Ecto neural progenitor cell (in vitro differentiated cells): ENCODE results near the gene SRSF9.
A peak's percentile ranks its signal among the peaks of the same experiment; 100 is the strongest.
"Not testable (repeated sequence)": the region's sequence is repeated elsewhere in the genome, so short reads cannot be mapped to it uniquely, and the experiment has no call there.

Source experiments
- DNase-seq: peaks from one replicate; pipeline ENCODE4 v3.0.0-alpha.2; 2018; ENCODE audit warnings: low spot score

Gene SRSF9

DNA sequence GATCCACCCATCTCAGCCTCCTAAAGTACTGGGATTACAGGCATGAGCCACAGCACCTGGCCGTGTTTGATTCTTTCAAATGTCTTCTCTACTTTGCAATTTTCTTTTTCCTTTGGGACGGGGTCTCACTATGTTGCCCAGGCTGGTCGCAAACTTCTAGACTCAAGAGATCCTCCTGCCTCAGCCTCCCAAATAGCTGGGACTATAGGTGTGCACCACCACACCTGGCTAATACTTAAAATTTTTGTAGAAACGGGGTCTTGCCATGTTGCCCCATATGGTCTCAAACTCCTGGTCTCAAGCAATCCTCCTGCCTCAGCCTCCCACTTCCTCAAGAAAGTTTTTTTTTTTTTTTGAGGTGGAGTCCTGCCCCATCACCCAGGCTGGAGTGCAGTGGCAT, 21.6 kb downstream of the SRSF9 start:
- DNase-seq, result no peak

DNA sequence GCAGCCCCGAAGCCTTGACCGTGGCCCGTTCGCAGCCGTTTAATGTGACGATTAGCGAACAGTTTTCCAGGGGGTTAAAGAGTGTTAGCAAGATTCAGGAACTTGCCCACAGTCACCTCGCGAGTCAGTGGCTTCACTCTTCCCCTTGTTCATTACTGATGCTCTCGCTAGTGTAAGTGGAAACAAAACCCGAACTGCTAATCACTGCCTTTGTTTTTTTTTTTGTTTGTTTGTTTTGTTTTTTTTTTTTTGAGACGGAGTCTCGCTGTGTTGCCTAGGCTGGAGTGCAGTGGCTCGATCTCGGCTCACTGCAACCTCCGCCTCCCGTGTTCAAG, 22.7 kb downstream of the SRSF9 start:
- DNase-seq, result not testable (repeated sequence)

DNA sequence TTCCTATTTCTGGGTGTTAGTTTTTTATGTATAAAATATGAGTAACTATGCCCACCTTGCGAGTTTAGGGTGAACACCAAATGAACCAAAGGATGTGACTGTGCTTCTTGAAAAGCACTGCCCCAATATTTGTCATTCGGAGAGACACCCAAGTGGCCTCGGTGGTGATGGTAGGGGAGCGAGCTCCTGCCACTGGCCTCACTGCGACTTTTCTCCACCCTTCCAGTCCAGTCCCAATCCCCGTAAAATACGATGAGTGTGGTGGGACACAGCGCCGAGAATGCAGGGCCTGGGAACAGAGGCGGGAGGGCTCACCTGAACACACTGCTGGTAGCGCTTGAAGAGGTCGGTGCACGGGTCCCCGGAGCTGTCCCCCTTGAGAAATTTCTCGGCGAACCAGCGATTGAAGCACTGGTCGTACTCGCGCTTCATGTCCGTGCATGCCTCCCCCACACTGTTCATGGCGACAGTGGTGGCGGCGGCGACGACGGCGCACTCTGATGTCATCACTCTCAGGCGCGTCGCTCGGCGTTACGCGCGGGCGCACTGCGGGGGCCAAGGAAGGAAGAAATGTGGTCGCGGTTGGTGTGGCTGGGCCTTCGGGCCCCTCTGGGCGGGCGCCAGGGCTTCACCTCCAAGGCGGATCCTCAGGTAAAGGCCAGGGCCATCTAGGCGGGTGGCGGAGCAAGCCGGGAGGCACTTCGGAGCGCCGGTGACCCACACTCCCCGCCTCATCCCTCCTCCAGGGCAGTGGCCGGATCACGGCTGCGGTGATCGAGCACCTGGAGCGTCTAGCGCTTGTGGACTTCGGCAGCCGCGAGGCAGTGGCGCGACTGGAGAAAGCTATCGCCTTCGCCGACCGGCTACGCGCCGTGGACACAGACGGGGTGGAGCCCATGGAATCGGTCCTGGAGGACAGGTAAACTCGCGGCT, 23.4 kb downstream of the SRSF9 start, which contains the start of the genes GATC and TRIAP1:
Gene GATC, plus strand, starts transcription at position 534 of the 933 bp plus-strand sequence. Its CDS starts 37 bp downstream, at position 571.
Gene TRIAP1, minus strand, starts transcription at position 474 of the 933 bp plus-strand sequence. Its CDS starts 12 bp downstream, at position 462.
- peak; percentile 98 for DNase-seq

DNA sequence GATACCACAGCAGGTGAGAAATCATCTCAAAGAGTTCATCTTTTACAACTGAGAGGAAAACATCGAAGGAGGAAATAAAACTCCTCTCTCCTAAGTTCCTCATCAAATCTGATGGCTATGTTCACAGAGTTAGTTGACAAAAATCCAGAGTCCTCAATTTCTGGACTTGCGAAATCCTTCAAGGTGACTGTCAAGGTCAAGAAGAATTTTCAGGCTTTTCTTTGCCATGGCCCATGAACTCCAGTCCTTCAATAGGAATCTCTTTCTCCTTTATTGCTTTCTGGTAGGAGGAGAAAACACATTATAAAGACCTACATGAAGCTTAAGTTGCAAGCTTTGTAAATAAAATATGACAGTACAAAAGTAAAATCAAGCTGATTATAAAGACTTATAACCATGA, 24.9 kb downstream of the SRSF9 start:
- DNase-seq, result no peak

DNA sequence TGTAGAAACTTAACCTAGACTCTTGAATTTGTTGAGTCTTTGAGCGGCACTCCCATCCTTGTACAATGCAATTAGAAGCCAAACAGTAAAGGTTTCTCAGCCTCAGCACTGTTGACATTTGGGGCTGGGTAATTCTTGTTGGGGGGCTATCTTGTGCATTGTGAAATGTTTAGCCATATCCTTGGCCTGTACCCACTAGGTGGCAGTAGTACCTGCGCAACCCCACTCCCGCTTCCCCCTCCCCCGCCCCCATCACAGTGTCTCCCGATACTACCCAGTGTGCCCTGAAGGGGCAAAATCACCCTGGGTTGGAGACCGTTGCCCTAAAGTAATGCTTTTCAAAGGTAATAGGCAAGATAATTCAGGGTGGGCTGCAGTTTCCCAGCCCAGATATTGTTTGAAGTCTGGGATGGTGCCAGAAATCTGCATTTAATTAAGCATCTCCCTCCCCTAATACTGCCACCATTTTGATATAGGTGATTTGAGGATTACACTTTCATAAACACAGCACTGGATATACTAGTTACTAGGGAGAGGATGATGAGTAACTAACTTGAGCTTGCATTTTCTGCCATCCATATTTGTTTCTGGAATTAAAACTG, 29.8 kb downstream of the SRSF9 start:
- peak; percentile 86 for DNase-seq

GRCh38 chr12:120438495-120439198, 30.9 kb downstream of the SRSF9 start:
- DNase-seq, result no peak

GRCh38 chr12:120437735-120438494, 31.6 kb downstream of the SRSF9 start, which contains the start of gene COX6A1:
Gene COX6A1, plus strand, starts transcription at chr12:120438113. Its CDS starts 14 bp downstream, at chr12:120438127.
- peak; percentile 98 for DNase-seq

GRCh38 chr12:120432772-120433525, 36.6 kb downstream of the SRSF9 start:
- no peak for DNase-seq

- DNase-seq, result no peak
Observed at GRCh38 chr12:120429368-120429767, 40.2 kb downstream of the SRSF9 start.

DNA sequence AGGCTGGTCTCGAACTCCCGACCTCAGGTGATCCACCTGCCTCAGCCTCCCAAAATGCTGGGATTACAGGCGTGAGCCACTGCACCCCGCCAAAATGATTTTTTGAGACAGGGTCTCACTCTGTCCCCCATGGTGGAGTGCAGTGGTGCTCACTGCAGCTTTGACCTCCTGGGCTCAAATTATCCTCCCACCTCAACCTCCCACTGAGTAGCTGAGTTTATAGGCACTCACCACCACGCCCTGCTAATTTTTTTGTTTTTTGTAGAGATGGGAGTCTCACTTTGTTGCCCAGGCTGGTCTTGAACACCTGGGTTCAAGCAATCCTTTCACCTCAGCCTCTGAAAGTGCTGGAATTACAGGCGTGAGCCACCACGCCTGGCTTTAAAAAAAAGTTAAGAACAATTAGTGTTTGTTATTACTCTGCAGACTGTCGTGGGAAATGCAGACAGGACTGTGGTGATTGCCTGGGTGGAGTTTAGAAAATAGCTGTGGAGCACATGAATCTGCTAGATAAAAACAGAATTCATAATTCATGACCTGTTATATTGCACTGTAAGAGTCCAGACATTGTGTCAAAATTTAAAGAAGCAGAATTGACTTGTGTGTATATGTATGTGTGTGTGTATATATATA, 40.8 kb downstream of the SRSF9 start:
- DNase-seq, result no peak

DNA sequence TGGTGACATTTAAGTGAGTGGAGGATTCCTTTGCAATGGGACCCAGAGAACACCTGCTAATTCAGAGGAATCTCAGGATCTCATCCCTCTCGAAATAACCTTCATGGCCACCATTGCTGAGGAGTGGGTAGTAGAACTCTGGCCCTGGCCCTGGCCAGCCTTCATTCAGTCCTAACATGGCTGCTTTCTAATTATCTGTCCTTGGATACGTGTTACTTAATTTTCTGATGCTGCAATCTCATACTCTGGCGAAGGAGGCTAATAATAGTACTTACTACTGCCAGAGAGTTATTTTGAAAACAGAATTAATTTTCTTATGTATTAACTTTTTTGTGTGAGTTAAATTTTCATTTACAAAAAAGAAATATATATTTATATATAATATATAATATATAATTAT, 43.8 kb downstream of the SRSF9 start:
- DNase-seq, result no peak

GRCh38 chr12:120422892-120423456, 46.6 kb downstream of the SRSF9 start:
- DNase-seq, result no peak

- DNase-seq, result no peak
Observed at GRCh38 chr12:120421701-120422100, 47.8 kb downstream of the SRSF9 start.

DNA sequence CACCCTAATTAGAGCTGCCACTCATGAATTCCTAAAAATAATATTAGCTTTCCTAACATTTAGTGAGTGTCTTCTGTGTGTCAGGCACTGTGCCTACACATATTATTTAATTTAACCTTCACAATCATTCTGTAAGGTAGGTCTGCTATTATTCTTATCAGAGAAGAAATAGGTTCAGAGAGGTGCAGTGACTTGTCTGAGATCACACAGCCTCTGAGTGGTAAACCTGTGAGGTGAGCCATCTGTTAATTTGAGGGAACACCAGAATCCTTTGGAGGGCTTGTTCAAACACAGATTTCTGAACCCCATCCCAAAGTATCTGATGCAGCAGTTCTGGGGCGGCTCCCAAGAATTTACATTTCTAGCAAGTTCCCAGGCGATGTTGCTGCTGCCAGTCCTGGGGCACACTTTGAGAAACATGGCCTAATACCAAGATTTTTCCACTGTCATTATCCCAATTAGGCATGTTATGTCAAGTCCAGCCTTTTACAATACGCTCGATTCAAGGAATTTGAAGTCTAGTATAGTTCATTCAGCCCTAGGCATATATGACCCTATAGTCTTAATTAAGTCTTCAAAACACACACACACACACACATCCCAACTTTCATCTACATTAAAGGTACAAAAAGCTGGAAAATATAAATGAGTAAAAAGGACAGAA, 51.5 kb downstream of the SRSF9 start:
- no peak for DNase-seq

DNA sequence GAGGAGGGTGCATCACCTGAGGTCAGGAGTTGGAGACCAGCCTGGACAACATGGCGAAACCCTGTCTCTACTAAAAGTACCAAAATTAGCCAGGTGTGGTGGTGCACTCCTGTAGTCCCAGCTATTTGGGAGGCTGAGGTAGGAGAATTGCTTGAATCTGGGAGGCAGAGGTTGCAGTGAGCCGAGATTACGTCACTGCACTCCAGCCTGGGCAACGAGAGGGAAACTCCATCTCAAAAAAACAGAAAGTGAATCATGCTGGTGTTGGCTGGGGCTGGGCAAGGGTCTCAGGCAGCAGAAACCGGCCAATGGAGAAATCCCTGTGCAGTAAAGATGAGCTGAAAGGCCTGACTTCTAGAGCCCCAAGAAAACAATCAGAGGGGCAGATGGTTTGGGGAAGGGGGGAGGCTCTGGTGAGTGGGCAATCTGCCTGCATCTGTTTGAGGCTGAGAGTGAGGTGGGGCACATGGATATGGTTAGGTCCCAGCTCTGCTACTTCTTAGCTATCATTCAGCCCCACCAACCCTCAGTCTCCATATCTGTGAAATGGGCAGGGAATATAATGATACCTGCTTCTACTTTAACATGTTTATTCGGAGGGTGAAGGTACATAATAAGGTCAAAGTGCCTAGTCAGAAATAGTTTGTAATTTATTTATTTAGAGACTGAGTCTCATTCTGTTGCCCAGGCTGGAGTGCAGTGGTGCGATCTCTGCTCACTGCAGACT, 52.9 kb downstream of the SRSF9 start:
- DNase-seq, result no peak

DNA sequence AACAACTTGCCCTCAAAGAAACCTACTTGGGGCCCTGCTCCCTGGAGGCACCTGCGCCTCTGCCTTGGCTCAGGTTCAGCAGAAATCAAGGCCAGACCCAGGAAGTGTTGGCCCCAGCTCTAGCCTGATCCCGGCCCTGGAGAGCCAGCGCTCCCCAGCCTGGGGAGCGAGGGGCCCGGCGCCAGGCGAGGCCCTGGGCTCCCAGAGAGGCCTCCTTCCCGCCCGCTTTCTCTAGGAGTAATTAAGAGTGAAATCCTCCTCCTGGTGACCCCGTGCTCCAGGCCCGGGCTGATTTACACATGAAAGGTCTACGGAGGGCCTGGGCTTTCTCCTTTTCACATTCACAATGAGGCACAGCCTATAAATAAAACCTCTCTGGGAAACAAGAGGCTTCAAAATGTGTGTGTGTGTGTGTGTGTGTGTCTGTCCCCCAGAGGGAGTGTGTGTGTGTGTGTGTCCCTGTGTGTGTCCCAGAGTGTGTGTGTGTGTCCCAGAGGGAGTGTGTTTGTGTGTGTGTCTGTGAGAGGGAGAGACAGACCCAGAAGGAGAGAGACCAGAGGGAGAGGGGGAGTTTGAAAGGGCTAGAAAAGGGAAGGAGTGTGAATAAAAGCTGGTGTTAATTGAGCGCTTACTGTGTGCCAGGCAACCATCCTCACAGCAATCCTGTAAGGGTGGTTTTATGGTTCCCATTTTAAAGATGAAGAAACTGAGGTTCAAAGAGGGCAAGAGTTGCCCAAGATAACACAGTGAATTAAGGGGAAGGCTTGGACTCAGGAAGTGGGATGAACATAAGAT, 55.5 kb downstream of the SRSF9 start:
- peak; percentile 88 for DNase-seq

DNA sequence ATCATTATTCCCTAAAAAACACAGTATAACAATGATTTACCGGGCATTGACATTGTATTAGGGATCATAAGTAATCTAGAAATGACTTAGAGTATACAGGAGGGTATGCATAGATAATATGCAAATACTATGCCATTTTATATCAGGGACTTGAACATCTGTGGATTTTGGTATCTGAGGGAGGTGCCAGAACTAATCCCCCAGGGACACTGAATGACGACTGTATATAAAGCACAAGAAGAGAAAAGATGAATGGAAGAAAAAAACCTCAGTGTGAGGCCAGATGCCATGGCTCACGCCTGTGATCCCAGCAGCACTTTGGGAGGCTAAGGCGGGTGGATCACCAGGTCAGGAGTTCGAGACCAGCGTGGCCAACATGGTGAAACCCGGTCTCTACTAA, 57.1 kb downstream of the SRSF9 start:
- no peak for DNase-seq
